Measurements from ENCODE around the gene FN1. TPM values are rescaled to one million over a fixed set of nuclear protein-coding genes. Genes with fewer than 3 reads are reported as not detected.

The FN1 gene
- total RNA-seq, 1 experiment from 2014 or later = 564 TPM

DNA sequence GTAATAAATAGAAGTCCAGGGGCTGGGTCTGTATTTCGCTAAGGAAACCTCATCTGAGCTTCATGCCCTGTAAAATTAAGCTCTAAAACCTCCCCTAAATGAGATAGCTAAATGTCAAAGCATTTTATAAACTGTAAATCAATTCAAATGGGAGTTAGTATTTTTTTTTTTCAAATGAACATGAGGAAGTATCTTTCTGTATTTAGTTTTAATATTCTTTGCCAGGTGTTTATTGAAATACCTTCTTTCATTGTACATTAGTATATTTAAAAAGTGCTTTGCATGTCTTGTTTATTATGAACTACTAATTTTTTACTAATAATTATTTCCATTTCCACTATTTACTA lies 76.3 kb downstream of the FN1 start:
- BruUV-seq (replicated peaks) = no TSS peak
- no peak for DNase-seq (ENCODE audit: unreplicated experiment)
- Mint-ChIP-seq H3K4me1 (ENCODE audit: insufficient read depth, unreplicated experiment) (no peaks in the 10 kb centered on the region), H3K27ac (ENCODE audit: low read depth, unreplicated experiment) (no peak overlapping the region), H3K36me3 (ENCODE audit: insufficient read depth, unreplicated experiment) (peaks cover 39% of the 10 kb centered on the region), H3K9me3 (ENCODE audit: unreplicated experiment) (no peaks in the 10 kb centered on the region), H3K4me3 (ENCODE audit: unreplicated experiment) (no peak overlapping the region), H3K27me3 (ENCODE audit: insufficient read depth, unreplicated experiment) (no peaks in the 10 kb centered on the region)
- CTCF ChIA-PET = interaction anchor here (0.8 to 1.0 kb wide), 2 partner anchors 23 to 379 kb away, joined by 3 read pairs; no protein-coding TSS in a partner anchor
- TF ChIP-seq, protein P1, sequence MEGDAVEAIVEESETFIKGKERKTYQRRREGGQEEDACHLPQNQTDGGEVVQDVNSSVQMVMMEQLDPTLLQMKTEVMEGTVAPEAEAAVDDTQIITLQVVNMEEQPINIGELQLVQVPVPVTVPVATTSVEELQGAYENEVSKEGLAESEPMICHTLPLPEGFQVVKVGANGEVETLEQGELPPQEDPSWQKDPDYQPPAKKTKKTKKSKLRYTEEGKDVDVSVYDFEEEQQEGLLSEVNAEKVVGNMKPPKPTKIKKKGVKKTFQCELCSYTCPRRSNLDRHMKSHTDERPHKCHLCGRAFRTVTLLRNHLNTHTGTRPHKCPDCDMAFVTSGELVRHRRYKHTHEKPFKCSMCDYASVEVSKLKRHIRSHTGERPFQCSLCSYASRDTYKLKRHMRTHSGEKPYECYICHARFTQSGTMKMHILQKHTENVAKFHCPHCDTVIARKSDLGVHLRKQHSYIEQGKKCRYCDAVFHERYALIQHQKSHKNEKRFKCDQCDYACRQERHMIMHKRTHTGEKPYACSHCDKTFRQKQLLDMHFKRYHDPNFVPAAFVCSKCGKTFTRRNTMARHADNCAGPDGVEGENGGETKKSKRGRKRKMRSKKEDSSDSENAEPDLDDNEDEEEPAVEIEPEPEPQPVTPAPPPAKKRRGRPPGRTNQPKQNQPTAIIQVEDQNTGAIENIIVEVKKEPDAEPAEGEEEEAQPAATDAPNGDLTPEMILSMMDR (IDR thresholded peaks at IDR 0.05; ENCODE audit: unreplicated experiment) = no peak
- intact Hi-C loops (cut with micrococcal nuclease) = loop anchor here (10.0 kb wide), 1 partner anchor 565 kb away; no protein-coding TSS in a partner anchor
- POLR2A ChIA-PET = interaction anchor here (0.7 kb wide), 1 partner anchor 260 kb away, joined by 3 read pairs; no protein-coding TSS in a partner anchor

DNA sequence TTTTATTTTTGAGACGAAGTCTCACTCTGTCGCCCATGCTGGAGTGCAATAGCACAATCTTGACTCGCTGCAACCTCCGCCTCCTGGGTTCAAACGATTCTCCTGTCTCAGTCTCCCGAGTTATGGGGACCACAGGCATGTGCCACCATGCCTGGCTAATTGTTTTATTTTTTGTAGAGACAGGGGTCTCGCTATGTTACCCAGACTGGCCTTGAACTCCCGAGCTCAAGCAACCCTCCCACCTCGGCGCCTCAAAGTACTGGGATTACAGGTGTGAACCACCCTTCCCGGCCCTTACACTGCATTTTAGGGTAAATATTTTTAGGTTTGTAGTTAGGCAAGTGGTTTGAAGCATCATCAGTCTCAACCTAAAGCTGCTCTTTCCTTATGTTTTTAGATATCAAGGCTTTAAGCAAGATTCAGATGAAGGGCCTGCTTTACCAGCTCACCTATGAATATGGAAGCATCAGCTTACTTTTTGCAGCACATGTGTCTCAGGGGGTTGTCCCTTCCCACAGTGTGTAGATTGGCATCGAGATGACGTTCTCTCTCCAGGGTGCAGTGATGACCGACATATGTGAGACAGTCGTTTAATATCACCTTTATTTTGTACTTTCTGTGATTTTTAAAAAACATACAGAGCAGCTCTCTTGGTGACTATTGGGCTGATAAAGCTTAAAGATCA lies 76.8 kb downstream of the FN1 start:
- intact Hi-C loops (cut with micrococcal nuclease) = loop anchor here (10.0 kb wide), 1 partner anchor 566 kb away; no protein-coding TSS in a partner anchor
- ChIA-PET CTCF (interaction anchor here (0.8 to 1.0 kb wide), 2 partner anchors 22 to 379 kb away, joined by 3 read pairs; no protein-coding TSS in a partner anchor), POLR2A (interaction anchor here (0.7 kb wide), 1 partner anchor 259 kb away, joined by 3 read pairs; no protein-coding TSS in a partner anchor)
- no peaks in the 10 kb centered on the region for H3K27me3 Mint-ChIP-seq (ENCODE audit: insufficient read depth, unreplicated experiment)
- H3K27ac Mint-ChIP-seq (ENCODE audit: low read depth, unreplicated experiment) = no peak overlapping the region
- H3K36me3 Mint-ChIP-seq (ENCODE audit: insufficient read depth, unreplicated experiment) = peaks cover 35% of the 10 kb centered on the region
- no peak overlapping the region for H3K4me3 Mint-ChIP-seq (ENCODE audit: unreplicated experiment)
- TF ChIP-seq, protein P1 (IDR thresholded peaks at IDR 0.05; ENCODE audit: unreplicated experiment) = no peak
- no peaks in the 10 kb centered on the region for H3K4me1 Mint-ChIP-seq (ENCODE audit: insufficient read depth, unreplicated experiment)
- H3K9me3 Mint-ChIP-seq (ENCODE audit: unreplicated experiment) = no peaks in the 10 kb centered on the region
- no peak for DNase-seq (ENCODE audit: unreplicated experiment)
- no TSS peak for BruUV-seq (replicated peaks)

DNA sequence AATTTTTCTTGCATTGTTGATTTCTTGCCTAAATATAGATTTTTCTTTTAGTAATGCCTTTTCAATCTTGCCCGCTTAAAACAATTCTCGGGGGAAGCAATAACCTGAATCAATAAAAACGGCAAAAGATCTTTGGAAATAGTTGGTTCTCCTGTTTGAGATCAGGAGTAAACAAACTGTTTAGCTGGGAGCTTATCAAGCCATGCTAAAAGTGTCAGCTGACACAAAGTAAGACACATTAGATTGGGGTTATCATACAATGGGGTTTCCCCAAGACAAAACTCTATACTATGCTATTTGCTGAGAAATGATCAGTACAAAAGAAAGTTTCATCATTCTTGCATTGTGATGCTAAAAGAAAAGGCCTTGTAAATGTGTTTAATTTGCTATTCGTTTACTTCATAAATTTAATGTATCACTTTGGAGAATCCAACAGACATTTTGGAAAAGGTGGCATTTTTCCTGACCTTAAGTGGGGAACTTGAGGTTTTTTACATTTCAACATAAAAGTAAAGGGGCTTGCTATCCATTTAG lies 77.5 kb downstream of the FN1 start:
- H3K27me3 Mint-ChIP-seq (ENCODE audit: insufficient read depth, unreplicated experiment) = no peaks in the 10 kb centered on the region
- CTCF ChIA-PET = no interaction called here
- H3K36me3 Mint-ChIP-seq (ENCODE audit: insufficient read depth, unreplicated experiment) = peaks cover 29% of the 10 kb centered on the region
- H3K27ac Mint-ChIP-seq (ENCODE audit: low read depth, unreplicated experiment) = no peak overlapping the region
- H3K4me1 Mint-ChIP-seq (ENCODE audit: insufficient read depth, unreplicated experiment) = no peaks in the 10 kb centered on the region
- DNase-seq (ENCODE audit: unreplicated experiment) = no peak
- POLR2A ChIA-PET = interaction anchor here (1.6 kb wide), 1 partner anchor 17 kb away, joined by 4 read pairs; no protein-coding TSS in a partner anchor
- H3K4me3 Mint-ChIP-seq (ENCODE audit: unreplicated experiment) = no peak overlapping the region
- BruUV-seq (replicated peaks) = no TSS peak
- H3K9me3 Mint-ChIP-seq (ENCODE audit: unreplicated experiment) = no peaks in the 10 kb centered on the region
- intact Hi-C loops (cut with micrococcal nuclease) = loop anchor here (10.0 kb wide), 1 partner anchor 566 kb away; no protein-coding TSS in a partner anchor
- TF ChIP-seq, protein P1 (IDR thresholded peaks at IDR 0.05; ENCODE audit: unreplicated experiment) = no peak

DNA sequence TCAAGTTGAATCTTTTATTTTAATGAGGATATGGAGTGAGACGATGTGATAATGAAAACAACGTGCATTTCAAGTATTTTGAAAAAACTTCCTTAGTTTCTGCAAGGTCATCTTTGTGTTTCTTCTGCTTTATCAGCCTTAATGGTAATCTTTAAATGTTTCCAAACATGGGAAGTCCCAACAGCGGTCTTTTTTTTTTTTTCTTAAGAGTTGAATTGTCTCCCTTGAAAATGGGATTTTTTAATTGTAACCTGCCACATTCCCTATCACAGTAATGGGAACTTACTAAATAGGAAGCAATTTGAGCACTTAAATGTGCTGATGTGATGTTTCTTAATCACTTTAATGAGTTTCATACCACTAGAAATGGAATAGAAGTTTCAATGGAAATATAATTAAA lies 78.2 kb downstream of the FN1 start:
- intact Hi-C loops (cut with micrococcal nuclease) = loop anchor here (10.0 kb wide), 1 partner anchor 567 kb away; no protein-coding TSS in a partner anchor
- CTCF ChIA-PET = interaction anchor here (0.7 kb wide), 1 partner anchor 555 kb away, joined by 4 read pairs; no protein-coding TSS in a partner anchor
- DNase-seq (ENCODE audit: unreplicated experiment) = no peak
- Mint-ChIP-seq H3K27me3 (ENCODE audit: insufficient read depth, unreplicated experiment) (no peaks in the 10 kb centered on the region), H3K9me3 (ENCODE audit: unreplicated experiment) (no peaks in the 10 kb centered on the region), H3K4me3 (ENCODE audit: unreplicated experiment) (no peak overlapping the region), H3K27ac (ENCODE audit: low read depth, unreplicated experiment) (no peak overlapping the region), H3K4me1 (ENCODE audit: insufficient read depth, unreplicated experiment) (no peaks in the 10 kb centered on the region), H3K36me3 (ENCODE audit: insufficient read depth, unreplicated experiment) (peaks cover 25% of the 10 kb centered on the region)
- BruUV-seq (replicated peaks) = no TSS peak
- POLR2A ChIA-PET = interaction anchor here (1.6 kb wide), 1 partner anchor 16 kb away, joined by 4 read pairs; no protein-coding TSS in a partner anchor
- TF ChIP-seq, protein P1 (IDR thresholded peaks at IDR 0.05; ENCODE audit: unreplicated experiment) = no peak
